Hepatocyte (in vitro differentiated cells): ENCODE data around the gene ZNF488.

Experiments used
- EZH2phosphoT487 ChIP-seq: fragments of 200-600 bp; sonication (generic); IDR thresholded peaks from one replicate; pipeline ENCODE4 v1.6.1; 2018; ENCODE audit warnings: antibody characterized with exemption, mild to moderate bottlenecking, low read depth, moderate library complexity; ENCODE audit not compliant: unreplicated experiment, severe bottlenecking
- TF ChIP-seq, protein P1 (sequence below): fragments of 200-600 bp; sonication (generic); IDR thresholded peaks from 2 replicates; pipeline ENCODE4 v1.5.1; 2016; ENCODE audit warnings: antibody characterized with exemption, mild to moderate bottlenecking; ENCODE audit not compliant: poor library complexity

DNA sequence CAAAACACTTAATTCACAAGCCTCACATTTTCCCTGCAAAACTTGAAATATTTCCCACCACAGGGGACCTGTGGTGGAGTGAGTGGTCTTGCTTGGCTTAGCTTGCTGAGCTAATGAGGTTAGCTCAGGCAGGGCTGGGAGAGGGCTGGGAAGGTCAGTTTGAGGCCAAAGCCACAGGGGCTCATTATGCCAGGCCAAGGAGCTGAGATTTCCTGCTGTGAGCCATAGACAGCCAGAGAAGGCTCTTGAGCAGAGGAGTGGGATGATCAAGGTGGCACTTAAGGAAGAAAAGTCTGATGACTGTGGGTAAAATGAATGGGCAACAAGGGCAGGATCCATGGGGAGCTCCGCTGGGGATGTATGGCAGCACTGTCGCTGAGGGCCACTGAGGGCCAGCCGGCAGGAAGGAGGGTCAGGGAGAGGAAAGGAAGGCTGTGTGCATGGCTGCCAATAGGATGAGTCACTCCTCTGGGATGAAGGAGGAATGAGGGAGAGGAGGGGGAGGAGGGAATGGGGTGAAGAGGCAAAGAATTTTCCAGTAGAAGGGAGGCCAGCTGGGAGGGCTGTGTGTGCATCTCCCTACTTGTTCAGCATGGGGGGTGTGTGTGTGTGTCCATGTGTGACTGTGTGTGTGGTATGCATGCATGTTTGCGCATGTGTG, 18.7 kb upstream of the ZNF488 start:
- TF ChIP-seq, protein P1, sequence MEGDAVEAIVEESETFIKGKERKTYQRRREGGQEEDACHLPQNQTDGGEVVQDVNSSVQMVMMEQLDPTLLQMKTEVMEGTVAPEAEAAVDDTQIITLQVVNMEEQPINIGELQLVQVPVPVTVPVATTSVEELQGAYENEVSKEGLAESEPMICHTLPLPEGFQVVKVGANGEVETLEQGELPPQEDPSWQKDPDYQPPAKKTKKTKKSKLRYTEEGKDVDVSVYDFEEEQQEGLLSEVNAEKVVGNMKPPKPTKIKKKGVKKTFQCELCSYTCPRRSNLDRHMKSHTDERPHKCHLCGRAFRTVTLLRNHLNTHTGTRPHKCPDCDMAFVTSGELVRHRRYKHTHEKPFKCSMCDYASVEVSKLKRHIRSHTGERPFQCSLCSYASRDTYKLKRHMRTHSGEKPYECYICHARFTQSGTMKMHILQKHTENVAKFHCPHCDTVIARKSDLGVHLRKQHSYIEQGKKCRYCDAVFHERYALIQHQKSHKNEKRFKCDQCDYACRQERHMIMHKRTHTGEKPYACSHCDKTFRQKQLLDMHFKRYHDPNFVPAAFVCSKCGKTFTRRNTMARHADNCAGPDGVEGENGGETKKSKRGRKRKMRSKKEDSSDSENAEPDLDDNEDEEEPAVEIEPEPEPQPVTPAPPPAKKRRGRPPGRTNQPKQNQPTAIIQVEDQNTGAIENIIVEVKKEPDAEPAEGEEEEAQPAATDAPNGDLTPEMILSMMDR, result no peak
- TF ChIP-seq EZH2phosphoT487, result no peak
